Neural crest cell (in vitro differentiated cells): ENCODE measurements around the gene SH3PXD2A. TPM values are rescaled to one million over a fixed set of nuclear protein-coding genes. Genes with fewer than 3 reads are reported as not detected.

ENCODE experiments used
- DNase-seq: peaks from one replicate; pipeline ENCODE4 v3.0.0; 2021; ENCODE audit warnings: low read depth, mixed read lengths, low spot score
- H3K27ac Mint-ChIP-seq: one replicate; pipeline ENCODE4 v1.8.0; 2021; ENCODE audit warnings: mild to moderate bottlenecking, mixed read lengths; ENCODE audit not compliant: unreplicated experiment
- H3K27me3 Mint-ChIP-seq: 2 replicates; pipeline ENCODE4 v1.8.0; 2021; ENCODE audit warnings: low read depth, mild to moderate bottlenecking, mixed read lengths
- H3K36me3 Mint-ChIP-seq: 2 replicates; pipeline ENCODE4 v1.8.0; 2021; ENCODE audit warnings: low read depth, mild to moderate bottlenecking, mixed read lengths
- H3K4me1 Mint-ChIP-seq: 2 replicates; pipeline ENCODE4 v1.8.0; 2021; ENCODE audit warnings: mixed read lengths
- H3K4me3 Mint-ChIP-seq: one replicate; pipeline ENCODE4 v1.8.0; 2021; ENCODE audit warnings: mild to moderate bottlenecking, mixed read lengths
- H3K9me3 Mint-ChIP-seq: 2 replicates; pipeline ENCODE4 v1.8.0; 2021; ENCODE audit warnings: mixed read lengths
- total RNA-seq: library from RNA; stranded (reverse); gene quantifications from 2 replicates; pipeline ENCODE4 v1.2.1, GENCODE V29; 2021
- TF ChIP-seq, protein P1 (sequence below): fragments of 200-600 bp; sonication (generic); conservative IDR thresholded peaks from 2 replicates; pipeline ENCODE4 v1.5.0; 2021; ENCODE audit warnings: antibody characterized with exemption, mild to moderate bottlenecking

Gene SH3PXD2A
- total RNA-seq, 1 donor from 2014 or later, result 22.8 TPM

DNA sequence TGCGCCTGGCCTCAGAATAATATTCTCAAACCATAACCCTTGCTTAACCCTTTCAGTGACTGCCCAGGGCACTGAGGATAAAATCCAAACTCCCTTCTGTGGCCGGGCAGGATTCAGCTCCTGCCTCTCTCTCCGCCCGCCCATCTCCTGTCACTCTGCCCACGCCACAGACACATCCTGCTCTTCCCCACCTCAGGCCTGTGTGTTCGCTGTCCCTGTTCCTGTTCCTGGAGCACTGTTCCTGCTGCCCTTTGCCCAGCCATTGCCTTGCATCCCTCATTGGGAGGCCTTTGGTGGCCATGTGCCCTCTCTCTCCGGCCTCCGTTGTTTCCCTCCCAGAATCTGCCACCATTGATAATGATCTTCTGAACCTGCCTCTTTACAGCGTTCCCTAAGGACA lies 108.8 kb downstream of the SH3PXD2A start:
- no peaks in the 10 kb centered on the region for H3K36me3 Mint-ChIP-seq

GRCh38 chr10:103745341-103746247 lies 109.8 kb downstream of the SH3PXD2A start:
- TF ChIP-seq, protein P1, sequence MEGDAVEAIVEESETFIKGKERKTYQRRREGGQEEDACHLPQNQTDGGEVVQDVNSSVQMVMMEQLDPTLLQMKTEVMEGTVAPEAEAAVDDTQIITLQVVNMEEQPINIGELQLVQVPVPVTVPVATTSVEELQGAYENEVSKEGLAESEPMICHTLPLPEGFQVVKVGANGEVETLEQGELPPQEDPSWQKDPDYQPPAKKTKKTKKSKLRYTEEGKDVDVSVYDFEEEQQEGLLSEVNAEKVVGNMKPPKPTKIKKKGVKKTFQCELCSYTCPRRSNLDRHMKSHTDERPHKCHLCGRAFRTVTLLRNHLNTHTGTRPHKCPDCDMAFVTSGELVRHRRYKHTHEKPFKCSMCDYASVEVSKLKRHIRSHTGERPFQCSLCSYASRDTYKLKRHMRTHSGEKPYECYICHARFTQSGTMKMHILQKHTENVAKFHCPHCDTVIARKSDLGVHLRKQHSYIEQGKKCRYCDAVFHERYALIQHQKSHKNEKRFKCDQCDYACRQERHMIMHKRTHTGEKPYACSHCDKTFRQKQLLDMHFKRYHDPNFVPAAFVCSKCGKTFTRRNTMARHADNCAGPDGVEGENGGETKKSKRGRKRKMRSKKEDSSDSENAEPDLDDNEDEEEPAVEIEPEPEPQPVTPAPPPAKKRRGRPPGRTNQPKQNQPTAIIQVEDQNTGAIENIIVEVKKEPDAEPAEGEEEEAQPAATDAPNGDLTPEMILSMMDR, result no peak
- no peaks in the 10 kb centered on the region for H3K27me3 Mint-ChIP-seq
- H3K9me3 Mint-ChIP-seq, result no peaks in the 10 kb centered on the region
- no peak for DNase-seq
- peak overlapping the region; percentile 81 for H3K27ac Mint-ChIP-seq
- peaks cover 54% of the 10 kb centered on the region for H3K4me1 Mint-ChIP-seq
- H3K4me3 Mint-ChIP-seq, result no peak overlapping the region
- H3K36me3 Mint-ChIP-seq, result no peaks in the 10 kb centered on the region

More for the DNA sequence above, 108.8 kb downstream of the SH3PXD2A start:
- no peak for DNase-seq
- H3K4me1 Mint-ChIP-seq, result peaks cover 64% of the 10 kb centered on the region
- H3K9me3 Mint-ChIP-seq, result no peaks in the 10 kb centered on the region
- no peak overlapping the region for H3K27ac Mint-ChIP-seq
- TF ChIP-seq, protein P1, result no peak
- H3K27me3 Mint-ChIP-seq, result no peaks in the 10 kb centered on the region
- no peak overlapping the region for H3K4me3 Mint-ChIP-seq

- Mint-ChIP-seq H3K36me3 (peaks cover 2% of the 10 kb centered on the region), H3K4me3 (no peak overlapping the region), H3K9me3 (no peaks in the 10 kb centered on the region), H3K27ac (no peak overlapping the region), H3K27me3 (no peaks in the 10 kb centered on the region), H3K4me1 (peaks cover 57% of the 10 kb centered on the region)
- DNase-seq, result no peak
- TF ChIP-seq, protein P1, result no peak
Measured at GRCh38 chr10:103742824-103743223, 112.6 kb downstream of the SH3PXD2A start.

DNA sequence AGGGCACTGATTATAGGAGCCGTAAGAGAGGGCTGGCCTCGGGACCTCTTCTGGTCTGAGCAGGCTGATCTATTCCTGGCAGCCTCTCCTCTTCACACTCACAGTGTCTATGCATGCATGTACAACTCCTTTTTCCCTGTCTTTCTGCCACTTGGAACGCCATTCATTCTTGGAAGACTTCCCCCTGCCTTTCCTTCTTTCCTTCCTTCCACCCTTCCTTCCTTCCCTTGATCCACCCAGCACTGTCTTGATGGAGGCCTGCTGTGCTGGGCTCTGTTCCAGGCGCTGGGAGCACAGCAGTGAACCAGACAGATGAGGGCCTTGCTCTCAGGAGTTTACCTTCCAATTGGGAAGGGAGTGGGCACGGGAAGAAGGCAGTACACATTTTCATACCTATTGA lies 114.8 kb downstream of the SH3PXD2A start:
- H3K4me3 Mint-ChIP-seq, result no peak overlapping the region
- peaks cover 48% of the 10 kb centered on the region for H3K4me1 Mint-ChIP-seq
- H3K27ac Mint-ChIP-seq, result no peak overlapping the region
- H3K36me3 Mint-ChIP-seq, result peaks cover 5% of the 10 kb centered on the region
- no peaks in the 10 kb centered on the region for H3K27me3 Mint-ChIP-seq
- TF ChIP-seq, protein P1, result no peak
- no peak for DNase-seq
- no peaks in the 10 kb centered on the region for H3K9me3 Mint-ChIP-seq

GRCh38 chr10:103739039-103739764 lies 116.2 kb downstream of the SH3PXD2A start:
- no peak for DNase-seq
- Mint-ChIP-seq H3K27me3 (no peaks in the 10 kb centered on the region), H3K9me3 (no peaks in the 10 kb centered on the region), H3K4me1 (peaks cover 37% of the 10 kb centered on the region), H3K27ac (peak overlapping the region; percentile 75), H3K4me3 (no peak overlapping the region), H3K36me3 (peaks cover 5% of the 10 kb centered on the region)
- TF ChIP-seq, protein P1, result no peak
